GM12873 (cell line): ENCODE measurements around the gene FAM83E.

Experiments used
- CTCF ChIP-seq: IDR thresholded peaks from 2 replicates; pipeline ENCODE4 v1.5.1; 2012; ENCODE audit warnings: low read depth, mild to moderate bottlenecking, moderate library complexity, low read length, control low read depth; ENCODE audit not compliant: insufficient read depth; ENCODE audit errors: missing control alignments

The FAM83E gene

GRCh38 chr19:48573163-48573505 is 41.7 kb downstream of the FAM83E start:
- no peak for TF ChIP-seq CTCF

- no peak for TF ChIP-seq CTCF
These were observed 43.3 kb downstream of the FAM83E start for GRCh38 chr19:48571378-48572162.

GRCh38 chr19:48569814-48570213 is 45.1 kb downstream of the FAM83E start:
- no peak for TF ChIP-seq CTCF

GRCh38 chr19:48568345-48568886 is 46.5 kb downstream of the FAM83E start:
- no peak for TF ChIP-seq CTCF

- TF ChIP-seq CTCF: no peak
These were observed 49.8 kb downstream of the FAM83E start for GRCh38 chr19:48565090-48565489.
